GM23338 (cell line): ENCODE measurements around the gene ALDH1A2.

Source experiments
- CREB1 ChIP-seq: fragments of 250-450 bp; sonication (Bioruptor Pico); IDR thresholded peaks from 2 replicates; pipeline ENCODE4 v1.5.0; 2020; ENCODE audit warnings: low read depth, mild to moderate bottlenecking, moderate library complexity
- CTCF ChIP-seq, 2 experiments: fragments of 200-600 bp in 1 of 2; sonication (generic) in 1 of 2; conservative IDR thresholded peaks; 2 replicates each; pipeline versions ENCODE4 v1.5.1 to v1.6.1; 2016 to 2017; ENCODE audit warnings: antibody characterized with exemption in 2 of 2, low read depth in 2 of 2, mild to moderate bottlenecking in 2 of 2, moderate library complexity in 1 of 2
- ETS1 ChIP-seq: IDR thresholded peaks from 2 replicates; pipeline ENCODE4 v1.6.1; 2016; ENCODE audit warnings: antibody characterized with exemption
- EZH2 ChIP-seq: fragments of 200-600 bp; sonication (generic); IDR thresholded peaks from one replicate; pipeline ENCODE4 v1.8.0; 2017; ENCODE audit warnings: antibody characterized with exemption, mild to moderate bottlenecking, low read depth; ENCODE audit not compliant: unreplicated experiment
- EZH2phosphoT487 ChIP-seq: fragments of 200-600 bp; sonication (generic); IDR thresholded peaks from one replicate; pipeline ENCODE4 v1.8.1; 2018; ENCODE audit warnings: antibody characterized with exemption; ENCODE audit not compliant: unreplicated experiment
- JUNB ChIP-seq: IDR thresholded peaks from one replicate; pipeline ENCODE4 v1.6.1; 2016; ENCODE audit warnings: antibody characterized with exemption; ENCODE audit not compliant: unreplicated experiment
- NANOG ChIP-seq: IDR thresholded peaks from 2 replicates; pipeline ENCODE4 v1.6.1; 2016; ENCODE audit warnings: antibody characterized with exemption, borderline replicate concordance
- POLR2AphosphoS5 ChIP-seq: IDR thresholded peaks from 2 replicates; pipeline ENCODE4 v1.6.1; 2016; ENCODE audit warnings: antibody characterized with exemption, low read depth
- REST ChIP-seq: IDR thresholded peaks from one replicate; pipeline ENCODE4 v1.6.1; 2018; ENCODE audit warnings: antibody characterized with exemption; ENCODE audit not compliant: unreplicated experiment
- STAT1 ChIP-seq: IDR thresholded peaks from one replicate; pipeline ENCODE4 v1.6.1; 2016; ENCODE audit warnings: antibody characterized with exemption; ENCODE audit not compliant: unreplicated experiment
- ZNF114 ChIP-seq: fragments of 250-450 bp; sonication (Bioruptor Pico); IDR thresholded peaks from 2 replicates; pipeline ENCODE4 v1.5.0; 2020; ENCODE audit warnings: mild to moderate bottlenecking, moderate library complexity
- ZNF331 ChIP-seq: fragments of 250-450 bp; sonication (Bioruptor Pico); IDR thresholded peaks from 2 replicates; pipeline ENCODE4 v1.5.0; 2020; ENCODE audit warnings: low read depth, mild to moderate bottlenecking, moderate library complexity

DNA sequence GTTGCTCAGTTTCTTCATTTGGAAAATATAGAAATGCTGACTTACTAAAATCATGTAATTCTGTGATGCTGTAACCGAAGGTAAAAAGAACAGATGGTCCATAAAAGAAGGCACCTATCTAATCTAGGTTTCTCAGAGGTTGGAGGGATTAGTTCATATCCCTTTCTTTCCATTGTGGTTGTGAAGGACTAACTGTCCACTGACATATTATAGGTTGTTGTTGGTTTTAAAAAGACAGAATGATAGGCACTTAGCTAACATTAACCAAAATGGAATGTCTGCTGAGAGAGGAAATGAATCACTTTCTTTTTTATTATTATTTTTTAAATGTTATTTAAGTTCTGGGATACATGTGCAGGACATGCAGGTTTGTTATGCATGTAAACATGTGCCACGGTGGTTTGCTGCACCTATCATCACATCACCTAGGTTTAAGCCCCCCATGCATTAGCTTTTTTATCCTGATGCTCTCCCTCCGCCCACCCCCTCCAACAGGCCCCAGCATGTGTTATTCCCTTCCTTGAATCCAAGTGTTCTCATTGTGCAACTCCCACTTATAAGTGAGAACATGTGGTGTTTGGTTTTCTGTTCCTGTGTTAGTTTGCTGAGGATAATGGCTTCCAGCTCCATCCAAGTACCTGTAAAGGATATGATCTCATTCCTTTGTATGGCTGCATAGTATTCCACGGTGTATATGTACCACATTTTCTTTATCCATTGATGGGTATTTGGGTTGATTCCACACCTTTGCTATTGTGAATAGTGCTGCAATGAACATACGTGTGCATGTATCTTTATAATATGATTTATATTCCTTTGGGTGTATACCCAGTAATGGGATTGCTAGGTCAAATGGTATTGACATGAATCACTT, 45.8 kb downstream of the ALDH1A2 start:
- TF ChIP-seq CTCF (conservative IDR thresholded peaks at IDR 0.05; ENCODE audit: low read depth in 2 of 2) (no peak), JUNB (no peak), POLR2AphosphoS5 (no peak), EZH2 (no peak), CREB1 (no peak), STAT1 (no peak), NANOG (no peak), EZH2phosphoT487 (no peak), REST (no peak), ETS1 (no peak), ZNF331 (CRISPR knock-in tag) (no peak), ZNF114 (CRISPR knock-in tag) (no peak)
